IMR-90 (cell line): ENCODE data around the gene ADCY5. TPM values are rescaled to one million over a fixed set of nuclear protein-coding genes. Genes with fewer than 3 reads are reported as not detected.

Source experiments
- ATAC-seq: fragments of 200-7000 bp; cut with Tn5 transposase; 2 replicates; pipeline ENCODE4 v1.9.1; 2020; ENCODE audit warnings: low read depth, mild to moderate bottlenecking, moderate library complexity
- BruUV-seq: library from RNA; stranded (reverse); fragments of 400-500 nt; replicated peaks from 2 replicates; lab custom pipeline; 2021; lab: Mats Ljungman, UMichigan
- CTCF ChIA-PET: fragments of 300-600 bp; formaldehyde crosslinking; extraction: SDS; loops from one replicate; lab custom pipeline; 2021; ENCODE audit warnings: antibody characterized with exemption; lab: Yijun Ruan, JAX
- POLR2A ChIA-PET: fragments of 300-600 bp; sonication (Branson Sonifier 250); formaldehyde crosslinking; loops from one replicate; lab custom pipeline; 2022; ENCODE audit warnings: antibody characterized with exemption; ENCODE audit not compliant: unreplicated experiment; lab: Charles Lee
- DNase-seq: peaks from one replicate; pipeline ENCODE4 v3.0.0; 2013
- H2AFZ ChIP-seq: replicated peaks from 2 replicates; pipeline ENCODE3; 2013; ENCODE audit warnings: low read length, mild to moderate bottlenecking; ENCODE audit not compliant: poor library complexity
- H2AK5ac ChIP-seq: 2 replicates; pipeline ENCODE4 v1.6.1; 2013; ENCODE audit warnings: low read depth, low read length, inconsistent platforms
- H2AK9ac ChIP-seq: replicated peaks from 2 replicates; pipeline ENCODE3; 2013; ENCODE audit warnings: mild to moderate bottlenecking, low read depth, low read length, moderate library complexity; ENCODE audit not compliant: poor library complexity
- H2BK120ac ChIP-seq: 2 replicates; pipeline ENCODE4 v1.6.1; 2013; ENCODE audit warnings: low read depth, low read length, inconsistent platforms
- H2BK15ac ChIP-seq: 3 replicates; pipeline ENCODE4 v1.6.1; 2013; ENCODE audit warnings: low read depth, low read length, inconsistent platforms
- H2BK20ac ChIP-seq: 2 replicates; pipeline ENCODE4 v1.6.1; 2013; ENCODE audit warnings: low read depth, mild to moderate bottlenecking, inconsistent platforms, low read length, moderate library complexity
- H2BK5ac ChIP-seq: 2 replicates; pipeline ENCODE4 v1.6.1; 2013; ENCODE audit warnings: mild to moderate bottlenecking, low read depth, low read length, inconsistent platforms; ENCODE audit not compliant: poor library complexity, severe bottlenecking
- H3K14ac ChIP-seq: replicated peaks from 2 replicates; pipeline ENCODE4 v1.6.1; 2013; ENCODE audit warnings: low read depth, low read length, inconsistent platforms
- H3K18ac ChIP-seq: 2 replicates; pipeline ENCODE4 v1.6.1; 2013; ENCODE audit warnings: low read depth, low read length, control low read depth
- H3K23ac ChIP-seq: 2 replicates; pipeline ENCODE4 v1.6.1; 2013; ENCODE audit warnings: low read depth, low read length, inconsistent platforms
- H3K27ac ChIP-seq: 2 replicates; pipeline ENCODE4 v1.5.1; 2013; ENCODE audit warnings: mild to moderate bottlenecking, control low read depth, low read length; ENCODE audit not compliant: insufficient read depth
- H3K27me3 ChIP-seq: 2 replicates; pipeline ENCODE4 v1.6.1; 2013; ENCODE audit warnings: low read length; ENCODE audit not compliant: control insufficient read depth, insufficient read depth
- H3K36me3 ChIP-seq: 2 replicates; pipeline ENCODE4 v1.6.1; 2013; ENCODE audit warnings: low read length, mixed read lengths; ENCODE audit not compliant: control insufficient read depth, insufficient read depth
- H3K4ac ChIP-seq: 2 replicates; pipeline ENCODE4 v1.6.1; 2013; ENCODE audit warnings: low read depth, low read length, inconsistent platforms
- H3K4me1 ChIP-seq: 2 replicates; pipeline ENCODE4 v1.6.1; 2013; ENCODE audit warnings: low read length, mixed read lengths; ENCODE audit not compliant: control insufficient read depth, insufficient read depth
- H3K4me2 ChIP-seq: 2 replicates; pipeline ENCODE4 v1.6.1; 2013; ENCODE audit warnings: low read depth, mild to moderate bottlenecking, control low read depth, low read length, moderate library complexity
- H3K4me3 ChIP-seq: 2 replicates; pipeline ENCODE4 v1.5.1; 2013; ENCODE audit warnings: low read depth, mild to moderate bottlenecking, control low read depth, low read length, moderate library complexity; ENCODE audit not compliant: insufficient read depth
- H3K56ac ChIP-seq: 2 replicates; pipeline ENCODE4 v1.6.1; 2013; ENCODE audit warnings: low read length, inconsistent platforms; ENCODE audit not compliant: insufficient read depth; ENCODE audit errors: extremely low read depth
- H3K79me1 ChIP-seq, 2 experiments: 2 replicates each; pipeline ENCODE4 v1.6.1; 2013; ENCODE audit warnings: low read length in 2 of 2, inconsistent platforms in 1 of 2, low read depth in 1 of 2
- H3K9ac ChIP-seq: 2 replicates; pipeline ENCODE4 v1.6.1; 2013; ENCODE audit warnings: low read depth, low read length, control low read depth
- H3K9me1 ChIP-seq: 2 replicates; pipeline ENCODE4 v1.6.1; 2013; ENCODE audit warnings: low read length, inconsistent platforms; ENCODE audit not compliant: insufficient read depth
- H3K9me3 ChIP-seq: 2 replicates; pipeline ENCODE4 v1.6.1; 2013; ENCODE audit warnings: low read length; ENCODE audit not compliant: control insufficient read depth, insufficient read depth
- H4K20me1 ChIP-seq: 2 replicates; pipeline ENCODE4 v1.6.1; 2013; ENCODE audit warnings: low read length, inconsistent platforms; ENCODE audit not compliant: insufficient read depth
- H4K5ac ChIP-seq: 2 replicates; pipeline ENCODE4 v1.6.1; 2013; ENCODE audit warnings: mild to moderate bottlenecking, low read depth, low read length, control low read depth
- H4K8ac ChIP-seq, 2 experiments: 2 replicates each; pipeline ENCODE4 v1.6.1; 2013; ENCODE audit warnings: low read depth in 2 of 2, low read length in 2 of 2, control low read depth in 1 of 2, inconsistent platforms in 1 of 2
- H4K91ac ChIP-seq: 2 replicates; pipeline ENCODE4 v1.6.1; 2013; ENCODE audit warnings: low read depth, low read length, inconsistent platforms; ENCODE audit not compliant: insufficient read depth
- BHLHE40 ChIP-seq: fragments of 150-350 bp; IDR thresholded peaks from 2 replicates; pipeline ENCODE4 v1.6.1; 2016; ENCODE audit warnings: mild to moderate bottlenecking, low read depth, low read length
- CHD1 ChIP-seq: IDR thresholded peaks from 2 replicates; pipeline ENCODE4 v1.6.1; 2012; ENCODE audit warnings: low read depth, low read length, improper control_type of control experiment
- CTCF ChIP-seq: conservative IDR thresholded peaks from 2 replicates; pipeline ENCODE4 v1.5.1; 2012; ENCODE audit warnings: mild to moderate bottlenecking, low read depth, low read length, improper control_type of control experiment
- ELK1 ChIP-seq: fragments of 150-350 bp; IDR thresholded peaks from 2 replicates; pipeline ENCODE4 v1.6.1; 2016; ENCODE audit warnings: low read depth, mild to moderate bottlenecking, low read length, moderate library complexity, borderline replicate concordance
- MAFK ChIP-seq: IDR thresholded peaks from 2 replicates; pipeline ENCODE4 v1.6.1; 2012; ENCODE audit warnings: low read depth, low read length, improper control_type of control experiment
- MAZ ChIP-seq: IDR thresholded peaks from 2 replicates; pipeline ENCODE4 v1.6.1; 2012; ENCODE audit warnings: low read depth, mild to moderate bottlenecking, low read length, improper control_type of control experiment, moderate library complexity, borderline replicate concordance
- MXI1 ChIP-seq: IDR thresholded peaks from 2 replicates; pipeline ENCODE4 v1.6.1; 2012; ENCODE audit warnings: low read depth, mild to moderate bottlenecking, low read length, moderate library complexity, borderline replicate concordance
- POLR2A ChIP-seq: IDR thresholded peaks from 2 replicates; pipeline ENCODE4 v1.6.1; 2012; ENCODE audit warnings: mild to moderate bottlenecking, low read depth, low read length
- RCOR1 ChIP-seq: IDR thresholded peaks from 2 replicates; pipeline ENCODE4 v1.6.1; 2012; ENCODE audit warnings: mild to moderate bottlenecking, low read length, improper control_type of control experiment; ENCODE audit not compliant: insufficient replicate concordance
- RFX5 ChIP-seq: IDR thresholded peaks from 2 replicates; pipeline ENCODE4 v1.8.0; 2012; ENCODE audit warnings: low read depth, mild to moderate bottlenecking, low read length, moderate library complexity
- SMC3 ChIP-seq: fragments of 150-350 bp; IDR thresholded peaks from 2 replicates; pipeline ENCODE4 v1.6.1; 2016; ENCODE audit warnings: low read depth, mild to moderate bottlenecking, antibody characterized with exemption, low read length, moderate library complexity
- WGBS, 2 experiments: methylation state at CpG; one replicate each; pipeline versions ENCODE4 v1.1.5 to v1.1.7; 2013; ENCODE audit warnings: missing lambda C conversion rate in 2 of 2; ENCODE audit not compliant: insufficient read length in 1 of 2; ENCODE audit errors: extremely low coverage in 2 of 2; 5-methylcytosine and 5-hydroxymethylcytosine counted together
- dilution Hi-C: fragments of 300-500 bp; cut with HindIII; formaldehyde crosslinking; loops from one replicate; pipeline ENCODE4 v1.14.3; 2018; ENCODE audit warnings: low sequenced_read_pairs; ENCODE audit not compliant: unreplicated experiment
- in situ Hi-C: fragments of 300-500 bp; cut with MboI; formaldehyde crosslinking; loops from 3 replicates; pipeline ENCODE4 v1.14.3; 2019; ENCODE audit warnings: low sequenced_read_pairs, inconsistent platforms, mixed read lengths
- intact Hi-C: fragments of 100-400 bp; cut with micrococcal nuclease; formaldehyde crosslinking; loops from 2 replicates; pipeline ENCODE4 v1.10.0; 2022
- polyA plus RNA-seq, 3 experiments: library from polyadenylated mRNA; depleted of rRNA; stranded (reverse); fragments of >200 nt; gene quantifications; 2 replicates each; pipeline ENCODE4 v1.2.3, GENCODE V29; 2012; ENCODE audit warnings: low replicate concordance in 1 of 3
- total RNA-seq: library from RNA; depleted of rRNA; stranded (reverse); fragments of >200 nt; gene quantifications from 2 replicates; pipeline ENCODE4 v1.2.3, GENCODE V29; 2012

The ADCY5 gene
- total and polyA plus RNA-seq, 2 of the 4 experiments (the other 2 are of a cell fraction), result 0.14 to 0.18 TPM

GRCh38 chr3:123341871-123342630 lies 106.8 kb downstream of the ADCY5 start:
- H3K4me2 ChIP-seq, result no peak overlapping the region
- no TSS peak for BruUV-seq
- H3K23ac ChIP-seq, result no peak overlapping the region
- 83% methylated on average over 4 of the region's 16 CpGs; no CpG with 5 or more reads in 1 of the 2 experiments for WGBS, 2 experiments
- in situ Hi-C loops, result no loop called here
- dilution Hi-C loops, result no loop called here
- H3K4me3 ChIP-seq, result no peak overlapping the region
- H3K27me3 ChIP-seq, result peaks cover 49% of the 10 kb centered on the region
- no peak for TF ChIP-seq CTCF
- TF ChIP-seq MXI1, result no peak
- no peak for TF ChIP-seq RFX5
- TF ChIP-seq CHD1, result no peak
- no peak for TF ChIP-seq SMC3
- no peak for TF ChIP-seq BHLHE40
- TF ChIP-seq RCOR1, result no peak
- no peak for TF ChIP-seq POLR2A
- TF ChIP-seq MAFK, result no peak
- no peak for TF ChIP-seq ELK1
- no peak for TF ChIP-seq MAZ
- CTCF ChIA-PET, result no interaction called here
- H3K9ac ChIP-seq, result no peak overlapping the region
- no peak overlapping the region for H2BK5ac ChIP-seq
- intact Hi-C loops, result no loop called here
- no peak overlapping the region for H4K91ac ChIP-seq
- H3K18ac ChIP-seq, result no peak overlapping the region
- H3K27ac ChIP-seq, result no peak overlapping the region
- H3K56ac ChIP-seq, result no peak overlapping the region
- H2AK9ac ChIP-seq, result no peak overlapping the region
- no peaks in the 10 kb centered on the region; the same call in 1 of the 2 replicates for H4K20me1 ChIP-seq
- DNase-seq, result no peak
- ATAC-seq, result no peak
- no peaks in the 10 kb centered on the region for H3K36me3 ChIP-seq
- no peak overlapping the region for H2BK20ac ChIP-seq
- no peak overlapping the region for H2AFZ ChIP-seq
- no peak overlapping the region for H4K5ac ChIP-seq
- no peak overlapping the region for H2BK120ac ChIP-seq
- H3K79me1 ChIP-seq, result no peaks in the 10 kb centered on the region
- H3K14ac ChIP-seq, result no peak overlapping the region
- POLR2A ChIA-PET, result no interaction called here
- H3K4ac ChIP-seq, result no peak overlapping the region
- H2AK5ac ChIP-seq, result no peak overlapping the region
- peaks cover 5% of the 10 kb centered on the region; the same call in 1 of the 2 replicates for H3K9me3 ChIP-seq
- no peak overlapping the region for H4K8ac ChIP-seq
- H3K9me1 ChIP-seq, result peaks cover 3% of the 10 kb centered on the region; the same call in 1 of the 2 replicates
- H2BK15ac ChIP-seq, result no peak overlapping the region
- no peaks in the 10 kb centered on the region; the same call in 1 of the 2 replicates for H3K4me1 ChIP-seq
